K562 (cell line): ENCODE results near the gene SCN5A. TPM values are rescaled to one million over a fixed set of nuclear protein-coding genes. Genes with fewer than 3 reads are reported as not detected.

Experiments used
- ETV6 ChIP-seq, 3 experiments: fragments of 150-350 bp in 1 of 3; sonication (generic) in 1 of 3; formaldehyde crosslinking in 1 of 3; IDR thresholded peaks; 2 replicates each; pipeline versions ENCODE4 v1.6.1 to v1.8.0; 2014 to 2022; ENCODE audit warnings: borderline replicate concordance in 2 of 3, low read depth in 2 of 3, antibody characterized with exemption in 1 of 3, low read length in 1 of 3, mild to moderate bottlenecking in 1 of 3, missing genetic modification reagents in 1 of 3
- KAT8 ChIP-seq: fragments of 450-650 bp; IDR thresholded peaks from 2 replicates; pipeline ENCODE4 v1.6.1; 2016; ENCODE audit warnings: low read depth, mild to moderate bottlenecking
- KDM5B ChIP-seq: fragments of 200-600 bp; sonication (generic); IDR thresholded peaks from 2 replicates; pipeline ENCODE4 v1.6.1; 2012; ENCODE audit warnings: low read depth, mild to moderate bottlenecking, moderate library complexity, low read length, control low read depth, inconsistent platforms; ENCODE audit not compliant: insufficient replicate concordance
- MCM5 ChIP-seq: fragments of 450-650 bp; IDR thresholded peaks from 2 replicates; pipeline ENCODE4 v1.6.1; 2016; ENCODE audit warnings: low read depth
- NBN ChIP-seq: fragments of 450-650 bp; IDR thresholded peaks from 2 replicates; pipeline ENCODE4 v1.6.1; 2016; ENCODE audit warnings: low read depth, mild to moderate bottlenecking
- RFX1 ChIP-seq: fragments of 450-650 bp; IDR thresholded peaks from 2 replicates; pipeline ENCODE4 v1.6.1; 2016; ENCODE audit warnings: mild to moderate bottlenecking, moderate library complexity
- SMARCA4 ChIP-seq: fragments of 450-650 bp; IDR thresholded peaks from 2 replicates; pipeline ENCODE4 v1.6.1; 2016
- STAG1 ChIP-seq: sonication (generic); formaldehyde crosslinking; IDR thresholded peaks from 2 replicates; pipeline ENCODE4 v1.5.0; 2020; ENCODE audit warnings: missing genetic modification reagents, borderline replicate concordance
- TSC22D4 ChIP-seq: fragments of 450-650 bp; IDR thresholded peaks from 2 replicates; pipeline ENCODE4 v1.6.1; 2016; ENCODE audit warnings: missing genetic modification characterization, missing biosample characterization, control low read depth
- ZBTB34 ChIP-seq: fragments of 250-450 bp; sonication (Bioruptor Pico); IDR thresholded peaks from 2 replicates; pipeline ENCODE4 v1.8.0; 2021; ENCODE audit warnings: mild to moderate bottlenecking, moderate library complexity
- ZNF407 ChIP-seq: fragments of 450-650 bp; IDR thresholded peaks from 2 replicates; pipeline ENCODE4 v1.6.1; 2016; ENCODE audit warnings: low read depth
- ZNF436 ChIP-seq: fragments of 250-450, 450-650 bp; sonication (Bioruptor Pico); formaldehyde crosslinking; IDR thresholded peaks from 2 replicates; pipeline ENCODE4 v1.7.0; 2020; ENCODE audit warnings: mild to moderate bottlenecking
- ZNF764 ChIP-seq: fragments of 250-450 bp; sonication (Bioruptor Pico); IDR thresholded peaks from 2 replicates; pipeline ENCODE4 v1.4.0; 2020; ENCODE audit warnings: low read depth, mild to moderate bottlenecking, moderate library complexity
- polyA plus RNA-seq, 8 experiments: library from polyadenylated mRNA; depleted of rRNA in 4 of 8; stranded (reverse) in 5 of 8; unstranded in 3 of 8; fragments of >200 nt; fragmentation: Nextera tagmentation in 2 of 8; fragmentation: Illumina TruSeq in 1 of 8; extraction: Ambion mirVana in 2 of 8; extraction: Trizol in 1 of 8; gene quantifications; 2 replicates each; pipeline versions ENCODE4 v1.2.1 to v1.2.3, GENCODE V29; 2011 to 2014; ENCODE audit warnings: inconsistent platforms in 1 of 8, missing spikeins in 1 of 8
- total RNA-seq, 7 experiments: library from RNA; depleted of rRNA in 6 of 7; stranded (reverse); fragments of >200 nt in 6 of 7; fragmentation: Illumina TruSeq in 2 of 7; extraction: Trizol in 2 of 7; gene quantifications; 2 replicates each; pipeline versions ENCODE4 v1.2.1 to v1.2.3, GENCODE V29; 2011 to 2021; ENCODE audit warnings: low replicate concordance in 1 of 7
- TF ChIP-seq, protein P1 (sequence below): sonication (generic); formaldehyde crosslinking; IDR thresholded peaks from 2 replicates; pipeline ENCODE4 v1.8.0; 2022; ENCODE audit warnings: mild to moderate bottlenecking, missing genetic modification reagents

The SCN5A gene
- total and polyA plus RNA-seq, 9 of the 15 experiments (the other 6 are each of a cell fraction or from before 2014, with no cell fraction given): 0.07 to 1.4 (median 0.21) TPM; not detected in 2

DNA sequence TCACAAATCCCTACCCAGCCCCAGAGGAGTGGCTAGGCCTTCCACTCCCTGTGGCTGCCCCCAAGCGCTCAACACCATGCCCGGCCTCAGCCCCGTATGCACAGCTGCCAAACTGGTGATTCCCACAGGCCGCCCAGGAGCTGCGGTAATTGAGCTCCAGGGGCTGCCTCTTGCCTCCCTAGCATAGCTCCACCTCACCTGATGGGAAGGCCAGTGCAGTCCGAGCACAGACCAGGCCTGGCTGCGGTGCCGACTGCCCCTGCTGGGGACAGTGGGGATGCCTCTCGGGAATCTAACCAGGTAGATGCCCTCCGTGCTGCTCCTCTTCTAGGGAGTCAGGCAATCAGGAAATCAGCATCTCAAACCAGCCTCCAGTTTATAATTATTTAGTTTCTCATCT lies 25.9 kb downstream of the SCN5A start (continued):
- TF ChIP-seq, protein P1, sequence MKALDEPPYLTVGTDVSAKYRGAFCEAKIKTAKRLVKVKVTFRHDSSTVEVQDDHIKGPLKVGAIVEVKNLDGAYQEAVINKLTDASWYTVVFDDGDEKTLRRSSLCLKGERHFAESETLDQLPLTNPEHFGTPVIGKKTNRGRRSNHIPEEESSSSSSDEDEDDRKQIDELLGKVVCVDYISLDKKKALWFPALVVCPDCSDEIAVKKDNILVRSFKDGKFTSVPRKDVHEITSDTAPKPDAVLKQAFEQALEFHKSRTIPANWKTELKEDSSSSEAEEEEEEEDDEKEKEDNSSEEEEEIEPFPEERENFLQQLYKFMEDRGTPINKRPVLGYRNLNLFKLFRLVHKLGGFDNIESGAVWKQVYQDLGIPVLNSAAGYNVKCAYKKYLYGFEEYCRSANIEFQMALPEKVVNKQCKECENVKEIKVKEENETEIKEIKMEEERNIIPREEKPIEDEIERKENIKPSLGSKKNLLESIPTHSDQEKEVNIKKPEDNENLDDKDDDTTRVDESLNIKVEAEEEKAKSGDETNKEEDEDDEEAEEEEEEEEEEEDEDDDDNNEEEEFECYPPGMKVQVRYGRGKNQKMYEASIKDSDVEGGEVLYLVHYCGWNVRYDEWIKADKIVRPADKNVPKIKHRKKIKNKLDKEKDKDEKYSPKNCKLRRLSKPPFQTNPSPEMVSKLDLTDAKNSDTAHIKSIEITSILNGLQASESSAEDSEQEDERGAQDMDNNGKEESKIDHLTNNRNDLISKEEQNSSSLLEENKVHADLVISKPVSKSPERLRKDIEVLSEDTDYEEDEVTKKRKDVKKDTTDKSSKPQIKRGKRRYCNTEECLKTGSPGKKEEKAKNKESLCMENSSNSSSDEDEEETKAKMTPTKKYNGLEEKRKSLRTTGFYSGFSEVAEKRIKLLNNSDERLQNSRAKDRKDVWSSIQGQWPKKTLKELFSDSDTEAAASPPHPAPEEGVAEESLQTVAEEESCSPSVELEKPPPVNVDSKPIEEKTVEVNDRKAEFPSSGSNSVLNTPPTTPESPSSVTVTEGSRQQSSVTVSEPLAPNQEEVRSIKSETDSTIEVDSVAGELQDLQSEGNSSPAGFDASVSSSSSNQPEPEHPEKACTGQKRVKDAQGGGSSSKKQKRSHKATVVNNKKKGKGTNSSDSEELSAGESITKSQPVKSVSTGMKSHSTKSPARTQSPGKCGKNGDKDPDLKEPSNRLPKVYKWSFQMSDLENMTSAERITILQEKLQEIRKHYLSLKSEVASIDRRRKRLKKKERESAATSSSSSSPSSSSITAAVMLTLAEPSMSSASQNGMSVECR (CRISPR knock-in tag): no peak
- no peak for TF ChIP-seq ZNF764 (CRISPR knock-in tag)
- no peak for TF ChIP-seq NBN
- no peak for TF ChIP-seq TSC22D4
- no peak for TF ChIP-seq SMARCA4
- TF ChIP-seq ZNF407: no peak
- TF ChIP-seq KAT8: no peak
- no peak for TF ChIP-seq ZBTB34
- no peak for TF ChIP-seq RFX1
- TF ChIP-seq MCM5: no peak
- TF ChIP-seq ZNF436: no peak
- TF ChIP-seq ETV6 (IDR thresholded peaks at IDR 0.05; ENCODE audit: borderline replicate concordance in 1 of 2, low read depth in 2 of 2, low read length in 1 of 2): no peak
- no peak for TF ChIP-seq ETV6 (CRISPR knock-in tag; IDR thresholded peaks at IDR 0.05; ENCODE audit: borderline replicate concordance)
- TF ChIP-seq KDM5B: no peak
- TF ChIP-seq STAG1 (CRISPR knock-in tag): peak; percentile 61; the same call in 1 of the 2 replicates
